Choroid plexus epithelial cell (primary cell): ENCODE measurements around the gene PDLIM7.

ENCODE experiments used
- DNase-seq: peaks from one replicate; pipeline ENCODE4 v3.0.0-alpha.2; 2010; ENCODE audit warnings: low read depth
- H3K4me3 ChIP-seq: 2 replicates; pipeline ENCODE4 v1.5.1; 2011; ENCODE audit warnings: low read depth, mild to moderate bottlenecking, control low read depth, low read length, moderate library complexity
- CTCF ChIP-seq: conservative IDR thresholded peaks from 2 replicates; pipeline ENCODE4 v1.5.1; 2011; ENCODE audit warnings: low read depth, mild to moderate bottlenecking, control low read depth, inconsistent platforms, low read length, moderate library complexity

The PDLIM7 gene

DNA sequence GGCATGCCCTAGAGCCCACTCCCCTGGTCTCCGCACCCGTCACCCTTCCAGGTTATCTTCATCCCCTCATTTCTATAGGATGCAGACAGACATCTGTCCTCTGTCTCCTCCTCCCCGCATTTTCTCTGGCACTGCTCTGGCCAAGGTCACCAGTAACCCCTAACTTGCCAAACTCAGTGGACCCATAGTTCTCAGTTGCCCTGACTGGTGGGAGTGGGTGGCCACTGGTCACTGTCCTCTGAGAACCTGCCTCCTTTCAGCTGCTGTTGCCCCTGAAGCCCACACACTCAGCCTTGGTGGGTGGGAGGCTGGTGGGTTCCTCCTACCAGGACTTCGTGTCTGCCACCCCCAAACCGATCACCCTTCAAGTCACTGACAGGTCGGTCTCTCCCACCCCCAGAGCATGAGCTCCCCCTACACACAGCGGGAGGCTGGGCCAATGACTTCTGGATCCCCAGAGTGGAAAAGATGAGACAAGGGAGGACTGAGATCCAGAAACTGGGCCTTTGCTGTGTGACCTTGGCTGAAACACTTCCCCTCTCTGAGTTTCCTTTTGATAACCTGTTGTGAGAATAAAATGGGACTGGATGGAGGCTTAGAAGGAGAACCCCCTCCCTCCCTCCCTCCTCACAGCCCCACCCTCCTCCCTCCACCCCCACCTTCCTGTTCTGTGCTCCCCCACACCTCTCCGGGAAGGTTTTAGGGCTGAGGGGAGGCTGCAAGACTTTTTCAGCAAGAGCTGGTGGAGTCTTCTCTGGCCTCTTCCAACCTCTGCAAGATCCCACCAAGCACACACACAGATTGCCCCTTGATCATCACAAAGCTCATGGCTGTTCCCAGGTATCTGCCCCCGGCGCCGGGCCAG, 21.6 kb downstream of the PDLIM7 start:
- no peak for DNase-seq
- no peak for TF ChIP-seq CTCF
- H3K4me3 ChIP-seq: no peak overlapping the region

- DNase-seq: peak; percentile 19
- H3K4me3 ChIP-seq: no peak overlapping the region
- TF ChIP-seq CTCF: no peak
These were observed 22.4 kb downstream of the PDLIM7 start for GRCh38 chr5:177474846-177475562.

GRCh38 chr5:177474002-177474476, 23.4 kb downstream of the PDLIM7 start:
- no peak for TF ChIP-seq CTCF
- H3K4me3 ChIP-seq: peak overlapping the region; percentile 83
- DNase-seq: no peak

GRCh38 chr5:177473443-177474001, 23.9 kb downstream of the PDLIM7 start, which contains the start of gene DBN1:
Gene DBN1 (minus strand): TSS chr5:177473634. CDS start chr5:177473521, 113 bp downstream.
- peak; percentile 60 for DNase-seq
- H3K4me3 ChIP-seq: peak within 1 kb of the TSS; percentile 83
- no peak for TF ChIP-seq CTCF

DNA sequence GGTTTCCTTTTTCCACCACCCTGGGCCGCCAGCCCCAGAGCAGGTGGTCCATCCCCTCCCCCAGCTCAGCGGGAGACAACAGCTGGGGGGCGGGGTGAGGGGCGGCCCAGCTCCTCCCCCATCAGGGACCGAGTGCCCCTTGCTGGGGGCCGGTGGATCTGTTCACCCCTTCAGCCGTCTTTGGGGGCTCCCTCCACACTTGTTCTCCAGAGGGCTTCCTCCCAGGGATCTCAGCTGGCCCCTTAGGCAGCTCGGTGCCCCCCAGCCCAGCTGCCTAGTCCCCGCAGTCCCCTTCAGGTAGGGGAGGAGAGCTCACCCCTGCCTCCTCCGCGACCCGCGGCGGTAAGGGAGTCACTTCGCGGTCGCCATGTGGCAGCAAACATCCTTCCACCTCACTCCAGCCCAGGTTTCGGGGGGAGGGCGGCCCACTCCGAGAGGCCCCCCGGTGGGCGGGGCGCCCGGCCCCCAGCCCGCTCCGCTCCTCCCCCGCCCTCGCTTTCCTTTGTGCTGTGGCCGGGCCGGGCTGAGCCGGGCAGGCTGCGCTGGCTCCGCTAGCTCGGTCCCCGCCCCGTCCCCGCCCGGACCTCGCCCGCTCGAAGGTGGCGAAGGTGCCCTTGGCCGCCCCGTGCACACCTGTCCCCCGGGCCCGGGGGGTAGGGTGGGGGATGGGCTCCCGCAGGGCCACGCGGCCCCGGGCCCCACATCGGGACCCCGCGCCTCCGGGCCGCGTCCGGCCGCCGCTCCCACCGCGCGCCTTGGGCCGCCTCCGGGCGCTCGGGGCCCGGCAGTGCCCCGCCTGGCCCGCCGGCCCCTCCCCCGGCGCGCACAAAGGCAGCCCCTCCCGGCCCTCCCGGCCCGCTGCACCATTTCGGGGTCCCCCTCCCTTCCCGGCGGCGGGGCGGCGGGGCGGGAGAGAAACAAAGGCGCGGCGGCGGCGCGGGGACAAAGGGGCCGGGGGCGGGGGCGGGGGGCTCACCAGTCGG, 24.7 kb downstream of the PDLIM7 start:
- no peak for DNase-seq
- peak overlapping the region; percentile 83 for H3K4me3 ChIP-seq
- no peak for TF ChIP-seq CTCF
